Peyer's patch (tissue), 4 donors: Measurements from ENCODE around the gene TMEM50A.
"Not testable (repeated sequence)": the region's sequence is repeated elsewhere in the genome, so short reads cannot be mapped to it uniquely, and the experiment has no call there.

Experiments
- CTCF ChIP-seq, 6 experiments: fragments of 450-650 bp in 4 of 6; fragments of 200-600 bp in 2 of 6; sonication (generic) in 1 of 6; IDR thresholded peaks; one replicate each; pipeline ENCODE4 v1.5.1; 2017 to 2019; ENCODE audit warnings: antibody characterized with exemption in 6 of 6, mild to moderate bottlenecking in 3 of 6, moderate library complexity in 1 of 6
- POLR2A ChIP-seq, 2 donors: fragments of 450-650 bp; IDR thresholded peaks; one replicate each; pipeline ENCODE4 v1.5.1; 2017; ENCODE audit warnings: antibody characterized with exemption in 2 of 2, mild to moderate bottlenecking in 2 of 2, moderate library complexity in 2 of 2

- TF ChIP-seq CTCF, POLR2A (IDR thresholded peaks at IDR 0.05): not testable (repeated sequence)
These were observed 35.8 kb upstream of the TMEM50A start for GRCh38 chr1:25302330-25302729.
